ENCODE measurements around the gene ERC2.

ERC2 gene

DNA sequence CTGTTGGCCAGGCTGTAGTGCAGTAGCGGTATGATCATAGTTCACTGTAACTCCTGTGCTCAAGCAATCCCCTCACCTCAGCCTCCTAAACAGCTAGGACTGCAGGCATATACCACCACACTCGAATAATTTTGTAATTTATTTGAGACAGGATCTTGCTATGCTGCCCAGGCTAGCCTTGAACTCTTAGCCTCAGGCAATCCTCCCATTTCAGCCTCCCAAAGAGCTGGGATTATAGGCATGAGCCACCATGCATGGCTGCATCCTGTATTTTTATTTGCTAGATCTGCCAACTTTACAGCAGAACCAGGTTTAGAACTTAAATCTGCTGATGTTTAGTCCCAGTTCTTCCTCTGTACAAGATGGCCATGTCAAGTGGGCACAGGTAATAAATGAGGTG is 69.6 kb downstream of the ERC2 start:
- Histone ChIP-seq H3K4me3 (ENCODE audit: low read length) (no peak overlapping the region), H3K4me1 (ENCODE audit: control insufficient read depth, insufficient read depth, low read length) (no peaks in the 10 kb centered on the region), H3K4me2 (ENCODE audit: low read length) (no peak overlapping the region), H3K9me3 (replicated peaks; ENCODE audit: low read length) (no peaks in the 10 kb centered on the region), H3K9ac (ENCODE audit: low read depth, low read length) (no peak overlapping the region), H3K27me3 (ENCODE audit: control insufficient read depth, insufficient read depth, low read length) (no peaks in the 10 kb centered on the region), H3K36me3 (ENCODE audit: insufficient read depth, low read length) (no peaks in the 10 kb centered on the region)

DNA sequence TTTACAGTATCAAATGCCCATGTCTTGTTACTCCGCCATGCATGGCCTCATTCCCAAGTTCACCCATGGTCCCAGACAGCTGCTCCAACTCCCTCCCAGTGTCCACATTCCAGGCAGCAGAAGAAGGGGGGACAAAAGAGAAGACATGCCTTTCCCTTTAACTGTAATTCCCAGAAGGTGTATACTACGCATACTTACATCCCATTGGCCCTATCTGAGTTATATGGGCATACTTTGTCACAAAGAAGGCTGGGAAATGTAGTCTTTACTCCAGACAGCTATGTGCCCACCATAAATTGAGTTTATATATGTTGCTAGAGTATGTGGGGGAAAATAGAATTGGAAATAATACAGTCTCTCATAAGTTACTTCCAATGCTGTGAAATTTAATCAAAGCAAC is 70.5 kb downstream of the ERC2 start:
- H3K4me3 ChIP-seq (ENCODE audit: low read length): no peak overlapping the region
- no peaks in the 10 kb centered on the region for H3K27me3 ChIP-seq (ENCODE audit: control insufficient read depth, insufficient read depth, low read length)
- H3K9ac ChIP-seq (ENCODE audit: low read depth, low read length): no peak overlapping the region
- no peaks in the 10 kb centered on the region for H3K4me1 ChIP-seq (ENCODE audit: control insufficient read depth, insufficient read depth, low read length)
- no peaks in the 10 kb centered on the region for H3K9me3 ChIP-seq (replicated peaks; ENCODE audit: low read length)
- H3K36me3 ChIP-seq (ENCODE audit: insufficient read depth, low read length): no peaks in the 10 kb centered on the region
- no peak overlapping the region for H3K4me2 ChIP-seq (ENCODE audit: low read length)

DNA sequence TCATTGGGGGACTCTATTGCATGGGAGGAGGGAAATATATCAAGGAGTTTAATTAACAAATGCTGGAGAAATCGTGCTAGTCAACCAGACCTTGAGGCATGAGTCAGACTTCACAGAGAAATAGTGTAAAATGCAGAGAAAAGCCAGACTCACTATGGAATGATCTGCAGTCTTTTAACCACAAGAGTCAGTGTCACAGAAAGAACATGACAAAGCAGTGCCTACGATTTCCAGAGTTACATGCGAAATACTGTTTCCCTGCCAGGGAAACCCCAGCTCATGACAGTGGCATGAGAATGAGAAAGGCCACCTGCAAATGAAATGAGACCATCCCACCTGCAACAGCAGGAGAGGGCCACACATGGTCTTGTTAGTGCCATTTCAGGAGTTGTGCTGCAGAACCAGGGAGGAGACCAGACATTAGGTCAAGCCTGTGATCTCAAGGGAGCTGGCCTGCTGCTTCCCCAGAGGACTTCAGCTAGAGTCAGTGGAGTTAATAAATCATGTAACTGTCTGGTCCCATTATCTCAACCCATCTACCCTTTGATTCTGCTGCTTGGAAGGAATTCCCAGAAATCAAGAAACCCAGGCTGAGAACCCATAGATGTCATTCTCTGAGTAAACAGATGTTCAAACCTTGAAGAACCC is 79.0 kb downstream of the ERC2 start:
- Histone ChIP-seq H3K27me3 (ENCODE audit: control insufficient read depth, insufficient read depth, low read length) (no peaks in the 10 kb centered on the region), H3K9ac (ENCODE audit: low read depth, low read length) (no peak overlapping the region), H3K4me2 (ENCODE audit: low read length) (no peak overlapping the region), H3K4me3 (ENCODE audit: low read length) (no peak overlapping the region), H3K36me3 (ENCODE audit: insufficient read depth, low read length) (no peaks in the 10 kb centered on the region), H3K9me3 (replicated peaks; ENCODE audit: low read length) (no peaks in the 10 kb centered on the region), H3K4me1 (ENCODE audit: control insufficient read depth, insufficient read depth, low read length) (no peaks in the 10 kb centered on the region)

DNA sequence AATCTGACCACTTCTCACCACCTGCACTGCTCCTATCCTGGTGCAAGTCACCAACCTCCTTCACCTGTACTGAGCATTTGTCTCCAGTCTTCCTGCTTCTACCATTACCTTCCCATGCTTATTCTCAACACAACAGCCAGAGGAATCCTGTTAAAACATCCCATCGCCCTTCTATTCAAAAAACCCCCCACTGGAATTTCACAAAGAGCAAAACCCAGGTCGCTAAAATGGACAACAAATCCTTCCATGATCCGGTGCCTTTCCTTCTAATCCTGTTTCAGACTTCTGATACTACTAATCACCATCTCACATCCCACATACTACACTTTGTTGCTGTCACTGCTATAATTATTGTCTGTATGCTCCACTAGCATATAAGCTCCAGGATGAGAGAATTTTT is 85.2 kb downstream of the ERC2 start:
- H3K27me3 ChIP-seq (ENCODE audit: control insufficient read depth, insufficient read depth, low read length): no peaks in the 10 kb centered on the region
- no peaks in the 10 kb centered on the region for H3K9me3 ChIP-seq (replicated peaks; ENCODE audit: low read length)
- no peak overlapping the region for H3K4me3 ChIP-seq (ENCODE audit: low read length)
- no peaks in the 10 kb centered on the region for H3K36me3 ChIP-seq (ENCODE audit: insufficient read depth, low read length)
- H3K4me2 ChIP-seq (ENCODE audit: low read length): no peak overlapping the region
- H3K9ac ChIP-seq (ENCODE audit: low read depth, low read length): no peak overlapping the region
- no peaks in the 10 kb centered on the region for H3K4me1 ChIP-seq (ENCODE audit: control insufficient read depth, insufficient read depth, low read length)

DNA sequence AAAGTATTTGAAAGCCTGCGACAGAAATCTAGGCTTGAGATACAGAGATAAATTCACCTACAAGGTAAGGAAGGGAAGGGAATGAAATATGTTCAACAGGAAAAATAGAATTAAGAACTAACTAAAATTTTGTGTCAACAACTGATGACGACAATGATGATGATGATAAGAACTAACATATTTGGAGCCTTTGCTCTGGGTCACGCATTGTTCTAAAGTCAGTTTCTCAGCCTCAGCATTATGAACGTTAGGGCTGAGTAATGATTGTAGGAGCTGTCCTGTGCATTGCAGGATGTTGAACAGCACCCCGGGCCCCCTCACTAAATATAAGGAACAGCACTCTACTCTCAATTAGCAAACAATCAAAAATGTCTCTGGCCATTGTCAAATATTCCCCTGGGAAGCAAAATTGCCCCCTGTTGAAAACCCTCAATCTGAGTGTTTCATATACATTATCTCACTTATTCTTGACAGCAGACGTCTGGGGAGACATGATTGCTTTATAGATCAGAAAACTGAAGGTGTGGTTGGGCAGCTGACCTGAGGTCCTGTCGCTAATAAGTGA is 88.5 kb downstream of the ERC2 start:
- H3K9ac ChIP-seq (ENCODE audit: low read depth, low read length): no peak overlapping the region
- no peak overlapping the region for H3K4me2 ChIP-seq (ENCODE audit: low read length)
- H3K27me3 ChIP-seq (ENCODE audit: control insufficient read depth, insufficient read depth, low read length): no peaks in the 10 kb centered on the region
- H3K9me3 ChIP-seq (replicated peaks; ENCODE audit: low read length): no peaks in the 10 kb centered on the region
- H3K4me3 ChIP-seq (ENCODE audit: low read length): no peak overlapping the region
- H3K4me1 ChIP-seq (ENCODE audit: control insufficient read depth, insufficient read depth, low read length): no peaks in the 10 kb centered on the region
- no peaks in the 10 kb centered on the region for H3K36me3 ChIP-seq (ENCODE audit: insufficient read depth, low read length)

DNA sequence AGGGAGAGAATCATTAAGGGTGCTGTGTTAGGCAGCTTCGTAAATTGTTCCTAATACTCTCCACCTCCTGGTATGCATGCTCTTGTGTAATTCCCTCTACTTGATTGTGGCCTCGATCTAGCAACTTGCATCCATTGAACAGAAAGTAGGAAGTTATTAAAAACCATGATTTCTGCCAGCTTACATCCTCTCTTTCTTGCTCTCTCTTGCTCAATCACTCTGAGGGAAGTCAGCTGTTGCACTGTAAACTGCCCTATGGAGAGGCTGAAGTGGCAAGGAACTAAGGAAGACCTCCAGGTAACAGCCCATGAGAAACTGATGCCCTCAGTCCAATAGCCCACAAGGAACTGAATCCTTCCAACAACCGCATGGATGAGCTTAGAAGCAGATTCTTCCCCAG is 92.6 kb downstream of the ERC2 start:
- H3K4me3 ChIP-seq (ENCODE audit: low read length): no peak overlapping the region

DNA sequence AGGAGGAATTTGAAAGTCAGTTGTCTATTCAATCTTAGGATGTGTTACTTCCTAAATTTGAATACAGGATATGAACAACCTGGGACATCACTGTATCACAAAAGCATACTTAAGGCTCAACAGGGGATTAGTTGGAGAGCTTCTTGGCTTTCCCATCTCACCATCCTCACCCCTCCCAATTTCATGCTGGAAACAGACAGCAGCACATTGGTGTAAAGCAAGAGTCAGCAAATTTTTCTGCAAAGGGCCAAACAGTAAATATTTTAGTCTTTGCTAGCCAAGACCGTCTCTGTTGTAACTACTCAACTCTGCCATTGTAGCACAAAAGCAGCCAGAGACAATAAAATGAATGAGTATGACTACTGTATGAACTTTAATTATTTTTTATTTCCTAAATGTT is 94.9 kb downstream of the ERC2 start:
- no peaks in the 10 kb centered on the region for H3K36me3 ChIP-seq (ENCODE audit: insufficient read depth, low read length)
- H3K27me3 ChIP-seq (ENCODE audit: control insufficient read depth, insufficient read depth, low read length): no peaks in the 10 kb centered on the region
- H3K9me3 ChIP-seq (replicated peaks; ENCODE audit: low read length): no peaks in the 10 kb centered on the region
- no peak overlapping the region for H3K9ac ChIP-seq (ENCODE audit: low read depth, low read length)
- no peaks in the 10 kb centered on the region for H3K4me1 ChIP-seq (ENCODE audit: control insufficient read depth, insufficient read depth, low read length)
- no peak overlapping the region for H3K4me3 ChIP-seq (ENCODE audit: low read length)
- H3K4me2 ChIP-seq (ENCODE audit: low read length): no peak overlapping the region

More for the DNA sequence above, 92.6 kb downstream of the ERC2 start:
- no peak overlapping the region for H3K9ac ChIP-seq (ENCODE audit: low read depth, low read length)
- H3K36me3 ChIP-seq (ENCODE audit: insufficient read depth, low read length): no peaks in the 10 kb centered on the region
- H3K27me3 ChIP-seq (ENCODE audit: control insufficient read depth, insufficient read depth, low read length): no peaks in the 10 kb centered on the region
- H3K4me2 ChIP-seq (ENCODE audit: low read length): no peak overlapping the region
- H3K4me1 ChIP-seq (ENCODE audit: control insufficient read depth, insufficient read depth, low read length): no peaks in the 10 kb centered on the region
- no peaks in the 10 kb centered on the region for H3K9me3 ChIP-seq (replicated peaks; ENCODE audit: low read length)

DNA sequence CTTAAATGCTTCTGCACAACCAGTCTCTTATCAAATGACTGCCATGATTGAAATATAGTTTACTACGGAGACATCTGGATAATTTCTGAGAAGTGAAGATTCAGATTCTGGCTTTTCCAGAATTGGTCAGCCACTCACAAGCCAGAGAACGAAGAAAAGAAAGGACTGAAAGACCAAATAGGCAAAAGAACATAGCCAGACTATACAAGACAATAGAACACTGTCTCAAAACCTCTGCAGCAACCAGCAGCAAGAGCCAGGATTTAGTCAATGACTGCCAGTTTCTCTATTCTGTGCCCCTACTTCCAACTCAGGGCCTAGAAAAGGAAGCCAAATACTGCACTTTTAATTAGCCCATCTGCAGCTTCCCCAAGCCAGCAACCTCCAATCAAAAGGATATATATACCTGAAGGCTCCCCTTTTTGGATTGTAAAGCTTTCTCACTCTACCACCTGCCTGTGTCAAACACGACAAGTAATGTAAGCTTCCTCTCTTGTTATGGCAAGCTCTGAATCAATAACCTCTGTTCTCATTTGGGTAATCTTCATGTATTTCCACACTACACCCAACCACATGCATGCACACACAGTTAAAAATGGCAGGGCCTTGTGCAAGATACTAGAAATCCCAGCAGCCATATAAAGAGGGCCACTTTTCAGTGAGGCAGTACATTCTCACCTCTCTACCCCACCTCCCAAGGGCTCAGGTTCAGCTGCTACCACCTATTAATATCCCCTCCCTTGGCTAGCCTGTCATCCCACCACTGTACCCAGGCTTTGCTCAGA is 97.1 kb downstream of the ERC2 start:
- Histone ChIP-seq H3K9me3 (replicated peaks; ENCODE audit: low read length) (no peaks in the 10 kb centered on the region), H3K4me2 (ENCODE audit: low read length) (no peak overlapping the region), H3K4me1 (ENCODE audit: control insufficient read depth, insufficient read depth, low read length) (no peaks in the 10 kb centered on the region), H3K36me3 (ENCODE audit: insufficient read depth, low read length) (no peaks in the 10 kb centered on the region), H3K4me3 (ENCODE audit: low read length) (no peak overlapping the region), H3K9ac (ENCODE audit: low read depth, low read length) (no peak overlapping the region), H3K27me3 (ENCODE audit: control insufficient read depth, insufficient read depth, low read length) (no peaks in the 10 kb centered on the region)

DNA sequence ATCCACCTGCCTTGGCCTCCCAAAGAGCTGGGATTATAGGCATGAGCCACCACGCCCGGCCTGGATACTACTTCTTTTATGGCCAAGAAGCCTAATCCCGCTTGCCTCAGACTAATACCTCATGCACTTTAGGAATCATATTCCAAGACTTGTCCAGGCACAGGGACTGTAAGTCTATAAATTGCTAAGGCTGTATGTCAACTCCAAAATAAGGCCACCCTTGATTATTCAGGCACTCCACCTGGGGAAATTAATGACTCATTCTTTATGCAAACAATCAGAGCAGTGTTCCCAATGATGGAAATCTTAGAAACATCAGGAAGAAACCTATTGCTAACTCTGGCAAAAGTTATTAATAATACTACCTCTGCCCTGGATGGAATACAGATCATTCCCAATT is 98.4 kb downstream of the ERC2 start:
- Histone ChIP-seq H3K9ac (ENCODE audit: low read depth, low read length) (no peak overlapping the region), H3K9me3 (replicated peaks; ENCODE audit: low read length) (no peaks in the 10 kb centered on the region), H3K4me2 (ENCODE audit: low read length) (no peak overlapping the region), H3K4me1 (ENCODE audit: control insufficient read depth, insufficient read depth, low read length) (no peaks in the 10 kb centered on the region), H3K36me3 (ENCODE audit: insufficient read depth, low read length) (no peaks in the 10 kb centered on the region), H3K4me3 (ENCODE audit: low read length) (no peak overlapping the region), H3K27me3 (ENCODE audit: control insufficient read depth, insufficient read depth, low read length) (no peaks in the 10 kb centered on the region)

DNA sequence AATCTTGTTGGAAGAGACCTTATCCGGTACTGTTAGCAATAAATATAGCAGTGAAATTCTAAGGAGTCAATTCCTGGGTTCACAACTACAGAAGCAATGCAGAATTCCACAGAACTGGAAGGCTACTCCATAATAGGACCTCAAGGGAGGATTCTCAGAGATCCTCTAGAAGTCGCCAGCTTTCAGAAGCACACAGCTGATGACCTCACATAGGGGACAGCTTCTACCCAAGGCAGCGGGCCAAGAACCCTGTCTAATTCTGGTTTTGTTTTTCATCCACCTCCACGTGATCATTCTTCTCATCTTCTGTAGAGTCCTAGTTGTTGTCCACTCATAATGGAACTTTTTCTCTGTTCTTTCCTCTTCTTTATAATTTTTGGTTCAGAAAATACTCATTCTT is 99.4 kb downstream of the ERC2 start:
- H3K4me2 ChIP-seq (ENCODE audit: low read length): no peak overlapping the region

DNA sequence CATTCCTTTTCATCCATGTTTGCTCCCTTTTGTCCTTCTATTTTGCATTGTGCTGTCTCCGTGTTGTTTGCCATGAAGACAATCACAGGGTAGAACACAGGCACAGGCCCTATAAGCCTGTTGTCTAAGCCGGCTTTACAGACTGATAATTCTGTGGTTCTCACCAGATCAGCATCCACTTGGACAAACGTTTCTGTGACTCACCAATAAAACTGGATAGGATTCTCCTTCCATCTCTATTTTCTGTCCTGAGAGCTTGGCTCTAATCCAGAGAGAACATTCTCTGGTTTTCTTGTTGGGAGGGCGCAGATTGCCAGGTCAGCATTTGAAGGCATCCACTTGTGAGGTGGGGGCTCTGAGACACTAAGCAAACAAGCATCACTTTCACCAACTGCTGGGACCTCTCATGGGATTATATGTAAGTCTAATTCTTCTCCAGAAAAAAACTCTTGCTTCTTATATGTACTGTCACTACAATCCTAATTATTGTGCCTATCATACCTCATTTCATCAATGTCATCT is 101.6 kb downstream of the ERC2 start:
- Histone ChIP-seq H3K9ac (ENCODE audit: low read depth, low read length) (no peak overlapping the region), H3K4me1 (ENCODE audit: control insufficient read depth, insufficient read depth, low read length) (no peaks in the 10 kb centered on the region), H3K4me3 (ENCODE audit: low read length) (no peak overlapping the region), H3K27me3 (ENCODE audit: control insufficient read depth, insufficient read depth, low read length) (no peaks in the 10 kb centered on the region), H3K9me3 (replicated peaks; ENCODE audit: low read length) (no peaks in the 10 kb centered on the region), H3K36me3 (ENCODE audit: insufficient read depth, low read length) (no peaks in the 10 kb centered on the region), H3K4me2 (ENCODE audit: low read length) (no peak overlapping the region)

More for the DNA sequence above, 99.4 kb downstream of the ERC2 start:
- no peaks in the 10 kb centered on the region for H3K27me3 ChIP-seq (ENCODE audit: control insufficient read depth, insufficient read depth, low read length)
- H3K4me3 ChIP-seq (ENCODE audit: low read length): no peak overlapping the region
- no peaks in the 10 kb centered on the region for H3K36me3 ChIP-seq (ENCODE audit: insufficient read depth, low read length)
- no peaks in the 10 kb centered on the region for H3K4me1 ChIP-seq (ENCODE audit: control insufficient read depth, insufficient read depth, low read length)
- H3K9me3 ChIP-seq (replicated peaks; ENCODE audit: low read length): no peaks in the 10 kb centered on the region
- H3K9ac ChIP-seq (ENCODE audit: low read depth, low read length): no peak overlapping the region
